A204.1 (cell line): ENCODE results near the gene NOC3L.
"Not testable (repeated sequence)": the region's sequence is repeated elsewhere in the genome, so short reads cannot be mapped to it uniquely, and the experiment has no call there.

ENCODE experiments used
- FAIRE-seq: peaks from 2 replicates; lab custom pipeline; 2012; peaks lifted over from hg19 to GRCh38; lab: Jason Lieb, UNC

NOC3L gene

GRCh38 chr10:94362360-94363250, at the start of gene NOC3L:
Gene NOC3L (minus strand): TSS chr10:94362939. CDS start chr10:94362838, 101 bp downstream.
- FAIRE-seq, result peak; percentile 87

GRCh38 chr10:94412449-94412848, 49.7 kb upstream of the NOC3L start:
- FAIRE-seq, result peak; percentile 9

GRCh38 chr10:94411304-94411703, 48.6 kb upstream of the NOC3L start:
- no peak for FAIRE-seq

- no peak for FAIRE-seq
Observed at GRCh38 chr10:94409021-94409657, 46.4 kb upstream of the NOC3L start.

- FAIRE-seq, result no peak
Observed at GRCh38 chr10:94407668-94408067, 44.9 kb upstream of the NOC3L start.

- FAIRE-seq, result no peak
Observed at GRCh38 chr10:94405406-94405805, 42.7 kb upstream of the NOC3L start.

- FAIRE-seq, result no peak
Observed at GRCh38 chr10:94403380-94404213, 40.9 kb upstream of the NOC3L start.

GRCh38 chr10:94402843-94403379, 40.2 kb upstream of the NOC3L start:
- FAIRE-seq, result no peak

- FAIRE-seq, result peak; percentile 86
Observed at GRCh38 chr10:94402204-94402842, 39.6 kb upstream of the NOC3L start, which contains the start of gene TBC1D12. Gene TBC1D12 (plus strand): TSS chr10:94402541. CDS start chr10:94402614, 73 bp downstream.

GRCh38 chr10:94398762-94399161, 36.0 kb upstream of the NOC3L start:
- FAIRE-seq, result no peak

GRCh38 chr10:94397549-94398370, 35.0 kb upstream of the NOC3L start:
- no peak for FAIRE-seq

- not testable (repeated sequence) for FAIRE-seq
Observed at GRCh38 chr10:94392117-94392516, 29.4 kb upstream of the NOC3L start.

- FAIRE-seq, result not testable (repeated sequence)
Observed at GRCh38 chr10:94385733-94386132, 23.0 kb upstream of the NOC3L start.

- no peak for FAIRE-seq
Observed at GRCh38 chr10:94383530-94383929, 20.8 kb upstream of the NOC3L start.

GRCh38 chr10:94376865-94377264, 14.1 kb upstream of the NOC3L start:
- no peak for FAIRE-seq

GRCh38 chr10:94375374-94375773, 12.6 kb upstream of the NOC3L start:
- no peak for FAIRE-seq

GRCh38 chr10:94370501-94370900, 7.8 kb upstream of the NOC3L start:
- no peak for FAIRE-seq

GRCh38 chr10:94366382-94366781, 3.6 kb upstream of the NOC3L start:
- no peak for FAIRE-seq

GRCh38 chr10:94364482-94364881, 1.7 kb upstream of the NOC3L start:
- FAIRE-seq, result no peak

- FAIRE-seq, result no peak
Observed at GRCh38 chr10:94363251-94363565, 469 bp upstream of the NOC3L start.

GRCh38 chr10:94361171-94361794, 1.5 kb downstream of the NOC3L start:
- no peak for FAIRE-seq
